Measurements from ENCODE around the gene SORD. TPM values are rescaled to one million over a fixed set of nuclear protein-coding genes. Genes with fewer than 3 reads are reported as not detected.

SORD gene
- total RNA-seq, 1 experiment from 2014 or later = 116 TPM

GRCh38 chr15:45123397-45123796 lies 100.4 kb downstream of the SORD start:
- peaks cover 2 to 12% of the 10 kb centered on the region in 2 experiments; a peak in 3 of 4 replicates for H3K4me1 ChIP-seq (ENCODE audit: control insufficient read depth in 1 of 2, insufficient read depth in 2 of 2, low read length in 2 of 2)
- H3K9me3 ChIP-seq (ENCODE audit: control insufficient read depth in 1 of 2, insufficient read depth in 1 of 2, low read depth in 1 of 2, low read length in 2 of 2) = no peaks in the 10 kb centered on the region
- intact Hi-C loops (cut with micrococcal nuclease) = loop anchor here (10.0 kb wide), 1 partner anchor 159 kb away; no protein-coding TSS in a partner anchor
- no peak overlapping the region for H3K9ac ChIP-seq (ENCODE audit: low read length)
- ChIA-PET POLR2A (no interaction called here), CTCF (interaction anchor here (3.0 kb wide), 1 partner anchor 334 kb away, joined by 7 read pairs; no protein-coding TSS in a partner anchor), RAD21 (ENCODE audit: low non-redundant PET in 1 of 2, low total read pairs in 2 of 2, uncharacterized antibody in 2 of 2, unreplicated experiment in 2 of 2) (no interaction called here)
- no peaks in the 10 kb centered on the region for H3K79me2 ChIP-seq (ENCODE audit: insufficient read depth, low read length)
- BruUV-seq (replicated peaks) = no TSS peak
- no peak overlapping the region for H3K4me2 ChIP-seq (ENCODE audit: low read length)
- H3K36me3 ChIP-seq (ENCODE audit: control insufficient read depth in 1 of 2, insufficient read depth in 2 of 2, low read length in 2 of 2) = no peaks in the 10 kb centered on the region
- H3K27me3 ChIP-seq (ENCODE audit: insufficient read depth, low read length) = no peaks in the 10 kb centered on the region
- DNase-seq (ENCODE audit: low read depth, low spot score) (no peak), ATAC-seq (no peak)
- H3K4me3 ChIP-seq (replicated peaks in 1 of 2; ENCODE audit: low read depth in 1 of 2, low read length in 2 of 2) = no peak overlapping the region
- no peak overlapping the region for H2AFZ ChIP-seq (ENCODE audit: low read depth, low read length, poor library complexity, severe bottlenecking)
- H4K20me1 ChIP-seq (ENCODE audit: insufficient read depth) = no peaks in the 10 kb centered on the region
- no peak overlapping the region for H3K27ac ChIP-seq (ENCODE audit: low read depth, low read length)
- TF ChIP-seq ELF1 (IDR thresholded peaks at IDR 0.05; ENCODE audit: borderline replicate concordance, low read depth) = no peak
- TF ChIP-seq FOSL1 (IDR thresholded peaks at IDR 0.05; ENCODE audit: low read depth) = no peak
- no peak for TF ChIP-seq ZBTB33 (IDR thresholded peaks at IDR 0.05; ENCODE audit: extremely low read depth, insufficient replicate concordance, low read length)
- no peak for TF ChIP-seq EZH2 (IDR thresholded peaks at IDR 0.05)
- no peak for TF ChIP-seq EZH2phosphoT487 (IDR thresholded peaks at IDR 0.05; ENCODE audit: borderline replicate concordance)
- no peak for TF ChIP-seq REST (IDR thresholded peaks at IDR 0.05; ENCODE audit: low read depth)
- no peak for TF ChIP-seq SP1 (IDR thresholded peaks at IDR 0.05; ENCODE audit: low read depth)
- TF ChIP-seq MAX (IDR thresholded peaks at IDR 0.05) = no peak
- no peak for TF ChIP-seq RAD21 (IDR thresholded peaks at IDR 0.05; ENCODE audit: low read depth)
- H3K9me2 ChIP-seq (ENCODE audit: insufficient read depth) = no peaks in the 10 kb centered on the region

Data from HCT116 (cell line).